ENCODE data around the gene SMIM11.

GRCh38 chr21:34344584-34344983 lies 30.7 kb upstream of the SMIM11 start:
- TF ChIP-seq EZH2phosphoT487 (IDR thresholded peaks at IDR 0.05; ENCODE audit: unreplicated experiment) (no peak), POLR2AphosphoS5 (IDR thresholded peaks at IDR 0.05; ENCODE audit: low read depth) (no peak), CTCF (conservative IDR thresholded peaks at IDR 0.05; ENCODE audit: low read depth in 2 of 2) (no peak), REST (IDR thresholded peaks at IDR 0.05; ENCODE audit: unreplicated experiment) (no peak), EZH2 (IDR thresholded peaks at IDR 0.05; ENCODE audit: low read depth, unreplicated experiment) (no peak), JUNB (IDR thresholded peaks at IDR 0.05; ENCODE audit: unreplicated experiment) (no peak), ZNF331 (CRISPR knock-in tag; IDR thresholded peaks at IDR 0.05; ENCODE audit: low read depth) (no peak)
